DMS153 (cell line): Measurements from ENCODE around the gene PSKH1.

Experiments used
- DNase-seq: peaks from one replicate; lab custom pipeline; 2025; lab: John Stamatoyannopoulos, UW

The PSKH1 gene

DNA sequence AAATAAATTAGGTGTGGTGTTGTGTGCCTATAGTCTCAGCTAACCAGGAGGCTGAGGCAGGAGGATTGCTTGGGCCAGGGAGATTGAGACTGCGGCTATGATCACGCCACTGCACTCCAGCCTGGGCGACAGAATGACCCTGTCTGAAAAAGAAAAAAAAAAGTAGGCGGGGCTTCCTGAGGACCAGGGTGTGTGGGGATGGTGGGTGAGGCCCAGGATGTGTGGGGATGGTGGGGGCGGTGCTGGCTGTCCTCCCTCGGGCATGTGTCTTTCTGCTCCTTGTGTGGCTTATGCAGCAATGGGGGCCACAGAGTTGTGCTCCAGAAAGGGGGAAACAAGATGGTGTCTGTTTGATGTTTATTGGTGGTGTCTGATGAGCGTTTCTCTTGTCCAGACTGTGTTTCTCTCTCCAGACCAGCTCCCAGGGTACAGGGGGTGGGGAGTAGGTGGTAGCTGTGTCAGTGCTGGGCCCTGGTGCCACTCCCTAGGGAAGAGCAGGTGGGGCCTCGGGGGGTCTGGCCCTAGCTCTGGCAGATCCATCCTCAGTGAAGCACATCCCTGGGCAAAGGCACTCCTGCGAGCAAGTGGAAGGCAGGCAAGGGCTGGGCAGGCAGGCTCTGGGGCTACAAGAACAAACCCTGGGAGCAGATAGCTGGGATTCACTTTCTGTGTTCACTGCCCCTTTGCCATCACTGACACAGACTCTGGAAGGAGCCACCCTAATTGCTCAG lies 48.6 kb downstream of the PSKH1 start:
- DNase-seq, result no peak

DNA sequence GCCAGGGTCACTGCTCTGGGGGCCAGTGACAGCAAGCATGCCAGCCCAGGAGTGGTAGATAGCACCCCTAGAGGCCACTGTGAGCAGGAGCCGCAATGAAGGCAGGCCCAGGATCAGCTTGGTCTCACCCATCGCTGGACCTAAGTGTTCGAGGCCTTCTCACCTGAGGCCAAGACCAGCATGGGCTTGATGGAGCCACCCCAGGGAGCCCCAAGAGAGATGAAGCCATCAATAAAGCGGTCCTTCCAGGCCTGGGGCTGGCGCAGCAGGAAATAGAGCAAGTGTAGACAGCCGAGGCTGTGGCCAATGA lies 49.1 kb downstream of the PSKH1 start:
- no peak for DNase-seq

DNA sequence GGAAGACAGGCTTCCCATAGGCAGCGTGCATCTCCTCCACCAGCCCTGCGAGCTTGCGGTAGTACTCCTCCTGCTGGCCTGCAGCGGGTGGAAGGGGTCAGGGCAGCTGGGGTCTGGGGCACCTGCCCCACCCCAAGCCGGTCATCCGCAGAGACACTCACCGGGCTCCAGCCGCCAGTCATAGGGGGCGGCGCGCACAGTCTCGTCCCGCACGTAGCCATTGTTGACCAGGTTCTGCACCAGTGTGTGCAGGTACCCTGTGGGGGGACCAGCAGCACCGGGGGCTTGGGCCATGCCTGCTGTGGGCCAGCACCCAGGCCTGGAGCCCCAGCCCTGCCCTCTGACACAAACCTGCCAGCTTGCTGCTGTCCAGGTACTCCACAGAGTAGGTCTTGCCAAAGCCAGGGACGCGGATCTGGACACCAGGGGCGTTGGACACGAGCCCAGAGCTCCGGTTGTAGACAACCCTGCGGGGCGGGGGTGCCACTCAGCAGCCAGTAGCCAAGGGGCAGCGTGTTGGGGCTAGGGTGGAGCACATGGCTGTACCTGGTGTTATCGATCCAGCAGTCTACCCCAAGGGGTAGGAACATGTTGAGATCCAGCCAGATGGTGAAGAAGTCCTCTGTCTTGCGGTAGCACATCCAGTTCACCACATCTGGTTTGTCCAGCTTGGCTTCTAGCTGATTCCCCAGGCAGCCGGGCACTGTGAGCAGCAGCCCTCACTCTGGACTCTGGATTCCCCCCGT lies 49.6 kb downstream of the PSKH1 start:
- DNase-seq, result no peak

DNA sequence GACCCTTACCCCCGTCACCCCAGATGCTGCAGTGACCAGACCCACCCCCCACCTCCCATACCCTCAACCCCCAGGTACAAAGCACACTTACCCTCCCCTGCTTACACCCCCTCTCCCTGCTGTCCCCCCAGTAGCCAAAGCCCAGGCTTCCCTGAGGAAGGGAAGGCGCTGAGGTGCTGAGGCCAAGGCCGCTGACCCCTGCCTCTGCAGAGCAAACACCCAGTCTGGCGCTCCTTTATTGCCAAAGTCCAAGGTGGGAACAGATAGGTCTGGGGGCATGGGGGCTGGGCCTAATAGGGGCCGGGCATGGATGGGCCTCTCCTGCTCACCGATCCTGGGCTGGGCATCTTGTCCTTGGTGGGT lies 50.2 kb downstream of the PSKH1 start:
- DNase-seq, result no peak

DNA sequence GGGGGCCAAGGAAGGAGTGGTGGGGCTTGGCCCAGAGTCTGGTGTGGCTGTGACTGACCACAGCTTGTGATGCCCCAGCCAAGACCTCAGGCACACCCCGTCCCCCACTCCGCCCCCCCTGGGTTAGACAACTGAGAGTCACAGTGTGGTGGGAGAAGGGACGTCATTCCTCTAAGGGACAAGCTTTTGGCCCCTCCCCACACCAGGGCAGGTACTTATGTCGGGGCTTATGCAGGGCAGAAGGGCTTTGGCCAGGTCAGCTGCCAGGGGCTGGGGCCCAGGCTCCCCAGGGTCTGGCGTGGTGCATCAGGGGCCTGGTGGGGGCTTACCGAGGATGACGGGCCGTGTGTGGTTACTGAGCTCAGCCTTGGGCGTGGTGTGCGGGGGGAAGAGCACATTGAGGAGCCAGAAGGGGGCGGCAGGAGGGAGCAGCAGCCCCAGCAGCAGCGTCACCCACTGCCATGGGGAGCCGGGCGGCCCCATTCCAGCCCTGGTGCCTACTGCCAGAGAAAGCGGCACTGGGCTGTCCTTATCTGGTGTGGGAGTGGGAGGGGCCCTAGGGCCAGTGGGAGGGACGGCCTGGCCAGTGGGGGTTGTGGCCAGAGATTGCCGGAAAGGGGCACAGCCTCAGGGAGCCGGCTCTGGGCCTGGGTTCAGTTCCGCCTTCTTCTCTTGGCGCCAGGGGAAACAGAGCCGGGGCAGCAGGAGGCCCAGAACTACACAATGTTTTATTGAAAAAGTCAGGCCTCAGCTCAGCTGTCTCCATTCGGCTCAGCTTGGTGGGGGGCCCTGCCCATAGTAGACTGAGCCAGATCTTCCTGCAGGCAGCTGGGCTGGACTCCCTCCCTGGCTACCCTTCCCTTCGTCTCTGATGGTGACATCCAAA lies 50.8 kb downstream of the PSKH1 start, which contains the start of gene LCAT:
Gene LCAT, minus strand, starts transcription at position 502 of the 886 bp plus-strand sequence. Its CDS starts 19 bp downstream, at position 483.
- DNase-seq, result no peak

DNA sequence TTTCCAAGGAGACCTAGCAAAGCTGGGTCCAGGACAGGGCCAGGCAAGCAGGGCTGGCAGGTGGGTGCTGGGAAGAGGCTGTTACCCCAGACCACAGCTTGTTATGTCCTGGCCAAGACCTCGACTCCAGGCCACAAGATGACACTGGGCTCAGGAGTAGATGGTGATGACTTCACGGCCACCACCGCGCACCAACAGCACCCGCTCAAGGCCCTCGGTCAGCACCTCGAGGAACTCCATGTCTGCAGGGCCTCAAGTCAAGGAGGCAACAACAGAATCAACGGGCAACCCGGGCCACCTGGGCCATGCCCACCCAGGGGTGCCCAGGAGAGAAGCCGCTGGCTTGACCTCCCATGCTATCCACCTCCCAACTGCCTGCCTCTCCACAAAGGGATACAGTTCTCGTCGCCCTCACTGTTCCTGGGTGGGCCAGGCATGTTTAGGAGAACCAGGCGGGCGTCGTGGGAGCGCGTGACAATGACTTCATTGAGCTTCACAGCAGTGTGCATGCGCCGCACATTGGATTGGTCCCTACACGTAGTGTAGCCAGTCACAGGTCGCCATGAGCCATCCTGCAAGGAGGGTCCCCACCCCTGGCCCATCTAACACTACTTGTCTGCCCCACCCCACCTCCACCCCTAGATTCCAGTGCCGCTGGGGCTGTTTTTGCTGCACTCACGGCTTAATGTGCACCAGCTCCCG lies 51.8 kb downstream of the PSKH1 start:
- no peak for DNase-seq

DNA sequence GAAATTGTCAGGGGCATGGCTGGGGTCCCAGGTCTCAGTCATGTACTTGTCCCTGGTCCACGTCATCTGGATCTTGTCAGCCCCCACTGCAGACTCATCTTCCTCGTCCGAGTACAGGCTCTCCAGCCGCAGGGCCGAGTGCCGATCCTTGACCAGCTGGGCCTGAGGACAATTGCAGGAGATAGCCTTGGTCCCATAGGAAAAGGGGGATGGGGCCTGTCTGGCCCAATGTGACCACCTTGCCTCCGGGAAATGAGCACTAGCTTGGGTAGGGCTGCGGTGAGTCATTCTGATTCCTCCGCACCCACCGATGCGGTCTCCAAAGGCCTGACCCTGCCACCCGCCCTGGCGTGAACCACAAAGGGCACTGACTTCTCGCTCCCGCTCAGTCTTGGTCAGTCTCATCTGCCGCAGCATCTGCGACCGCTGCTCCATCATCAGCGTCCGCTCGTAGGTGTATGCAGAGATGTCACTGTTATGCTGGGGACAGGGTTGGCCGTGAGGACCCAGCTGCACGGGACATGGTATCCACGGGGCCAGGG lies 52.4 kb downstream of the PSKH1 start:
- no peak for DNase-seq

DNA sequence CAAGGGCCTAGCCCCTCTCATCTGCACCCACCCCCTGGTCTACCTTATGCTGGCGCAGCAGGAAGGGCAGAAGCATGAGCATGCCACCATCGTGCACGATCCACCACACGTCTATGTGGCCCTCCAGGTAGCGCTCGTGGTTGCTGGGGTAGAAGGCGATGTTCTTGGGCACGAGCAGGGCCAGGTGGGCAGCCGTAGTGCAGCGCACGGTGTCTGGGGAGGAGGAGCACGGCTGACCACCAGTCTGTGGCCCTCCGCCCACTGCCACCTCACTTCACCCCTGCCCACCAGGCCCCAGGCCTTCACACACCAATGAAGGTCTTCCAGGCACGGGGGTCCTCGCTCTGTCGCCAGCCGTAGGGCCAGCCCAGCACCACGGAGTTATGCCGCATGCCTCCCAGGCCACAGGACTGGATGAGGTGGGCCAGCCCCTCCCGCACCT lies 53.1 kb downstream of the PSKH1 start:
- DNase-seq, result no peak

DNA sequence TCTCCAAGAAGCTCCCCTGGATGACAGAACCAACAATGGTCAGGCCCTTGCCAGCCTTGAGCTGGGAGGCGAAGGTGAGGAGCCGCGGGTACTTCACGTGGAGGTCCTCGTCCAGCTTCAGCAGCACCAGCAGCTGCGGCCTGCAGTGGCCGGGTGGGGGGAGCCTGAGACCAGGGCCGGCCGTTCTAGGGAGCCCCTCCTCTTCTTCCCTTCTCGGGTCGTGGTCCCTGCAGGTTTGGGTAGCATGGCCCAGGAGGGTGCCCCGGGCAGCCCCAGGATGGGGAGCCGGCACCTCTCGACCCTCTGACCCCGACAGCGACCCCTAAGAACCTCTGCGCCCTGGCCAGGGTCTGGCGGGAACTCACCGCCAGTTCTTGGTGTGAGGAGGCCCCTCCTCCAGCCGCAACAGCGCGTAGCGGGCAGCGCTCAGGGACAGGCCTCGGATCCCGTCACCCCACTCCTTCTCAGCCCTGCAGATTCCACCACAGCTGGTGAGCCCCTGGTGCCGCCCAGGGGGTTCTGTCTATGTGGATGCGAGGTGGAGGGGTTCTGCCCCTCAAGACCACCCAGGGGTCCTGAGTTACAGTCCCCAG lies 54.0 kb downstream of the PSKH1 start:
- no peak for DNase-seq

DNA sequence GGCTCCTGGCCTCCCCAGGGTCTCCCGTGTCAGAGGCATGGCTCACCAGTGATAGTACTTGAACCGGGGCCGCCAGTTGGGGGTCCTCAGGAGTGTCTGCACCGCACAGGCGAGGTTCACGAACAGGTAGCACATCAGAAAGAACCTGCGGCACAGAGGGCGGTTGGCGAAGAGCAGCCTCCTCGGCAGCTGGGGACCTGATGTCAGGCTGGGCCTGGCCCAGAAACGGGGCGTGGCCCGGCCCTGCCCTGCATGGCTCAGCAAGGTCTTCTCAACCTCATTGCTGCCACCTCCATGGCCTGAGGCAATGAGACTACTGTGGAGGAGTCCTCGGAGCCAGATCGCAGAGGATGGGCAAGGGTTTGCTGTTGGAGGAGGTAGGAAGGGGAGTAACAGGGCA lies 55.0 kb downstream of the PSKH1 start:
- no peak for DNase-seq

DNA sequence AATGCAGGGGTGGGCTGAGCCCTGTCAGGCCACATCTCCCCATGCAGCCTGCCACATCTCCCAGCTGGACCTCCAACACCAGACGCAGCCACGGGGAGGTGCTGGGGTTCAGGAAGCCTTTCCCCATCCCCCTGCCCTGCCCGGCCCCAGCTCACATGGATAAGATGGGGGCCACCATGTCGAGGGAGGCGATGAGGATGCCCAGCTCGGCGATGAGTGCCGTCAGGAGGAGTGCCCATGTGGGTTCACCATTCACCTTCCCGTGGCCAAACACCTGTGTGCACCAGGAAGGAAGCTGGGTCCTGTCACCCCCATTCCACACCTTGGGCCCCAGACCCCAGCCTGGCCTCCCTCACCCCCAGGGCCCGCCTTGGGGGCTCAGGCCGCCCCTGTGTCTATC lies 56.6 kb downstream of the PSKH1 start:
- DNase-seq, result no peak

DNA sequence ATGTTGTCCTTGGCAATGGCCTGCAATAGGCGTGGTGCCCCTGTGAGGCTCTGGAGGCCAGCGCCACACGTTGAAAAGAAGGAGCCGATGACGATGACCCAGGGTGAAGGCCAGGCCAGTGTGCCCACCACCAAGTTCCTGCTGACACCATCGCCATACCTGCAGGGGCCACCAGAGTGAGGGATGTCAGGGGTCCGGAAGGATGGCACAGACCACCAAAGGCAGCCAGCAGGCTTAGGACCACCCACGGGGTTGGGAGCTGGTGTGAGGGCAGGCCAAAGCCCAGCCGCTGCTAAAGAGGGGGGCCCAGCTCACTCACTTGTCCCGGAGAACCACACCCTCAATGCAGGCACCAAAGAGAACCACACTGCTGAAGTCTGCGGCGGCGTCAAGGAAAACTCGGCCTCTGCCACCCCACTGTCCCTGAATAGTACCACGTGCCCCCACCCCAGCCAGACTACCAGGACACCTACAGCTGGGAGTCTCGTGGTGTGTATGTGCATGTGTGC lies 57.3 kb downstream of the PSKH1 start:
- no peak for DNase-seq

DNA sequence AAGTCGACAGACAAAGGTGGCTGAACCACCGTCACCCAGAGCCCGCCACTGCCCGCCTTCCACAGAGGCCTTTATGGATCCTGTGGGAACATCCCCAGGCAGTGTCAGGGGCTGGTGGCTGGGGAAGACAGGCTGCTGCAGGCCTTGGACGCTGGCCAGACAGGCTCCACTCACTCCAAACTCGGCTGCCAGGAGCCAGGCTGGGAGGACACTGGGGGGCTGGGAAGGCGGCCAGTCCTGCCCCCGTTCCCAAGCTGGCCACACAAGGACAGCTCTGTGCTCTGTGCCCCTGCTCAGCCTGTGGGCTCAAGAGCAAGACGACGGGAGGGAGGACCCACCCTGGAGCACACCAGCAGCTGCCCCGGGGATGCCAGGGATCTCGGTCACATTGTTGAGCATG lies 58.4 kb downstream of the PSKH1 start:
- DNase-seq, result no peak

DNA sequence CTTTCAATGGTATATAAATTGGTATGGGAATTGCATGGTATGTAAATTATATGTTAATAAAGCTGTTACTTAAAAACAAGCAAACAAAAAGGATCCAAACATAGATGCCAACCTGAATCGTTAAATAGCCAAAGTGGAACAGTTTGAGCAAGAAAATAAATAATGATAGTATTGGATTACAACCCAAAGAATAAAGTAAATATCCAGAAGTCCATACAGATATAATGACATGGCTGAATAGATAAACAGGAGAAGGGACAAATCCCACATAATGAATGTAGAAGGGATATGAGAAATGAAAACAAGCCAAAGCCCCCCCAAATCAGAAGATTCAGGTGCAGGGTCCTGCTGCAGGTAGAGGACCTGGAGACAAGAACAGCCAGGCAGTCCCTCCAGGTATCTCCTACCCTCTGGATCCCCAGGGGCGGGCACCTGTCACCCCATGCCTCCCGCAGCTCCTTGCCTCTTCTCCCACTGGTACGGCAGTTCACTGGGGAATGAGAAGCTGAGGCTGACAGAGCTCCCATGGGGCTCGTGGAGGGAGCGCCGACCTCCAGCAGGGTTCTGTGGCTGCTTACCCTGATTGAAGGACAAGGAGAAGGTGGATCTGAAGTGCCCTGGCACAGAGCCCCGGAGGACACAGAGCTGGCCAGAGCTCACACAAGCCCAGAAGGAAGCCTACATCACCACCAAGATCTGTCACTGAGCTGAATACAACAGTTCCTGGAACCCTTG lies 60.8 kb downstream of the PSKH1 start:
- DNase-seq, result no peak

DNA sequence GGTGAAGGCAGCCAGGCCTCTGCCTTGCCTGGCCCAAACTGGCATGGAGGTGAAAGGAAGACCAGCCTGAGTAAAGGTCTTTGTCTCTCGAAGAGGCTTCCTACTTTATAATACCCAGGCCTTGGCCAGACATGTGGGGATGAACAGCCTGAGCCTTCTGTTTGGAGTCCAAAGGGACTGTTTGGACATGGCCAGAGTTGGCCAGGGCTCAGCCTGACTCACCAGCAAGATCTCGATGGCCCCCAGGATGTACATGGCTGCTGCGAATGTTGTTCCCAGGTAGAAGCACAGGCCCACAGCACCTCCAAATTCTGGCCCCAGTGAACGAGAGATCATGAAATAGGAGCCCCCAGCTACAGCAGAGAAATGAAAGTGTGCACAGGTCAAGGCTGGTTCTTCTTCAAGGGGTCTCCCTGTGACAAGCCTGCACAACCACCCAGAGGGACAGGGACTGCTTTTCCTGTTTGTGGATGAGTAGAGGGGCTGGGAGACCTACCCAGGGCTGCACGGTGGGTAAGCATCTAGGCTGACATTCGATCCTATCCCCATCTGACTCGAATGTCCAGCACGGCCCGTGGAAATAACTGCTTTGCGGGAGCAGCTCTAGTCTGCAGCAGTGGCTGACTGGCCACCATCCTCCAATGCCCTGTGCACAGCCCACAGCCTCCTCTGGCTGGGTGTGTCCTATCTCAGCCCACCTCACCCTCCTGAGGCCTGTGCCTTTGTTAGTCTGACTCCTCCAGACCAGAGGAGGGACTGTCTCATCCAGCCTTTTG lies 61.6 kb downstream of the PSKH1 start:
- no peak for DNase-seq

DNA sequence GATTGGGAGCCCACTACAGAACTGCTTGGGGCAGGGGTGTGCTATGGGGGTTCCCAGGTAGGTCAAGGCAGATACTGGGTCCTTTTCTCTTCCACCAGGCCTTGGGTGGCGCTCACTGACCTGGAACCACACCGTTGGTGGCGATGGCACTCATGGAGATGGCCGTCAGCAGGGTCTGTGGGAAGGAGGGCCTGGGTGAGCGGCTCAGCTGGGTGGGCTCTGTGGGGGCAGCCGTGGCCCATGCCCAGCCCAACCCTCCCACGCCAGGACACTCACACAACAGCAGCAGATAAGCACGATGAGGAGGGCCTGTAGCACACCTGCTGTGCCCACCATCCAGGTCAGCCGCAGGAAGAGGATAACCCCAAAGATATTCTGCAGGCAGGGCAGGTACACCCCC lies 64.6 kb downstream of the PSKH1 start:
- no peak for DNase-seq

DNA sequence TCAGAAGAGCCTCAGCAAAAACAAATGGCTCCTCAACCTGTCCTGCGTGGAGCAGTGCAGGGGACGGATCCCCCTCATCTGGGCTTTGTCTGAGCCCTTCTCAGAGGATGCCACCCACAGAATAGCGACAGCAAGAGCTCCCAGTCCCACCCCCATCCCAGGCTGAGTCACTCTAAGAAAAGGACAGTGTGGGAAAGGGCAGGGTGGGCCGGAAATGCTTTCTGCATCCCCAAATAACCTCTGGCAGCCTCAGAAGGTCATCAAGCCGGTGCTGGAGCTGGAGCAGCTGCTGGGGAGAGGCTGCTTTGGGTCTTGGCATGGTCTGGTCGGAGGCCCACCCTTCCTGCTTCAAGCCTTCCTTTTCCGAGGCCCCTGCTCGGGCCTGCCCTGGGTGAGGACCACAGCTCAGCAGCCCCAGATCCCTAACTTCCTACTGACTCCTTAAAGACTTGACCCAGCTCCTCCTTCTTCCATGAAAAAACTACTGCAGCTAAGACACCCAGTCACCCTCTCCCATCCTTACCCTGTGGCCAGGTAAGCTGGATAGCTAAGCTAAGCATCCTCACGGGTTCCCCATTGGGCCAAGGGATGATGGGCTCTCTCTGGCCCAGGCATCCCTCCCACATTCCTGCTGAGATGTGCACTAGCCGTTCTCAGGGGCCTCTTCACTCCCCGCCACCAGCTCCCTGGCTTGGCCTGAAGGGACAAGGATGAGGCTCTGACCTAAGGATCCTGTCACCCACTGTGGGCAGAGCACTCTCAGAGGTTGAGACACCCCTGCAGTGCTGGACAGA lies 66.7 kb downstream of the PSKH1 start:
- no peak for DNase-seq

DNA sequence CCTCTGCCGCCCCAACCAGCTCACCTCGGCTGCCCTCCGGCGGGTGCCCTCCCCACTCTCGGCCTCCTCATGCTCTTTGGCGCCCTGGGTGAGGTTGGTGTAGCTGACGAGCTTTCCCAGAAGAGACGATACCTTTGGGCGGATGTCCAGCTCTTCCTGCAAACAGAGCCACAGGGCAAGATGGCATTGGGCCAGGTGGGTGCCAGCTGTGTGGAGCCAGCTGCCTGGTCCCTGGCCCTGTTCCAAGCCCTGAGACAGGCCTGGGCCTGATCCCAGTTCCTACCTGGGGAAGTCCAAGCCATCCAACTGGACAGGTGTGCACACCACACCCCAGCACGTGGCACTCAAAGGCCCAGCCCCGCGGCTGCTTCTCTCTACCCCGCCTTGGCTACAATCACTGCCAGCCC lies 68.5 kb downstream of the PSKH1 start:
- peak; percentile 98 for DNase-seq

DNA sequence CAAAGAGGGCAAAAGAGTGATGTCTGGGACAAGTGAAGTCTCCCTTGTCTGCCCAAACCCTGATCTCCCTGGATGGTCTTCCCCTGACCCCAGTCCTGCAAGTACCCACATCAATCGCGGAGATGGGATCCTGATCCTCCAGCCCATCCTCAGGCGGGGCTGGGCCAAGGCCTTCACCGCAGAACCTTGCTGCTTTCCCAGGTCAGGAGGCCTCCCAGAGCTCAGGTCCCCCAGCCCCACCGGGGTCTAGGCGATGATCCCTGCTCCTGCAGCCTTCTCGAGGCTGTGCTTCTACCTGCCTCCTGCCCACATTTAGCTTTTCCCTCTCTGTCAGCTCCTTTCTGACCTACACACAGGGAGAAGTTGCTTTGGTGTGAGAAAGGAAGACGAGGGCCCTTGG lies 69.1 kb downstream of the PSKH1 start:
- no peak for DNase-seq
